OCI-LY3 (cell line): ENCODE measurements around the gene KPNB1.

Experiments
- H2AFZ ChIP-seq: fragments of 200-600, 300-600 bp; shearing (Covaris generic); 2 replicates; pipeline ENCODE4 v1.6.0; 2014; ENCODE audit warnings: antibody characterized with exemption, low read depth, low read length
- H3K27ac ChIP-seq: fragments of 200-600, 300-600 bp; sonication (generic); 2 replicates; pipeline ENCODE4 v1.5.1; 2014; ENCODE audit warnings: mild to moderate bottlenecking, low read length, moderate library complexity, mixed read lengths
- H3K27me3 ChIP-seq: fragments of 200-600, 300-600 bp; sonication (generic); 2 replicates; pipeline ENCODE4 v1.6.1; 2014; ENCODE audit warnings: low read depth, low read length, mixed read lengths
- H3K36me3 ChIP-seq: fragments of 200-600, 300-600 bp; sonication (generic); replicated peaks from 2 replicates; pipeline ENCODE3; 2014; ENCODE audit warnings: low read depth, low read length, mixed read lengths
- H3K4me1 ChIP-seq: fragments of 300-600, 200-600 bp; sonication (generic); 2 replicates; pipeline ENCODE4 v1.6.1; 2014; ENCODE audit warnings: low read length, mixed read lengths
- H3K4me2 ChIP-seq: fragments of 200-600, 300-600 bp; sonication (generic); 2 replicates; pipeline ENCODE4 v1.6.1; 2014; ENCODE audit warnings: low read length, mixed read lengths
- H3K4me3 ChIP-seq: fragments of 300-600, 200-600 bp; sonication (generic); 2 replicates; pipeline ENCODE4 v1.5.1; 2014; ENCODE audit warnings: antibody characterized with exemption, mild to moderate bottlenecking, low read length, moderate library complexity
- H3K79me2 ChIP-seq: fragments of 300-600, 200-600 bp; shearing (Covaris generic); 2 replicates; pipeline ENCODE4 v1.6.1; 2014; ENCODE audit warnings: mild to moderate bottlenecking, low read length, mixed read lengths
- H3K9ac ChIP-seq: fragments of 300-600, 200-600 bp; shearing (Covaris generic); 2 replicates; pipeline ENCODE4 v1.6.0; 2014; ENCODE audit warnings: mild to moderate bottlenecking, low read length, moderate library complexity
- H3K9me3 ChIP-seq: fragments of 200-600, 300-600 bp; shearing (Covaris generic); 2 replicates; pipeline ENCODE4 v1.6.1; 2014; ENCODE audit warnings: low read length, mixed read lengths; ENCODE audit not compliant: insufficient read depth
- H4K20me1 ChIP-seq: fragments of 200-600, 300-600 bp; sonication (generic); 2 replicates; pipeline ENCODE4 v1.6.1; 2016; ENCODE audit warnings: low read length, mixed read lengths; ENCODE audit not compliant: insufficient read depth
- CTCF ChIP-seq: fragments of 200-600, 300-600 bp; sonication (generic); IDR thresholded peaks from 2 replicates; pipeline ENCODE4 v1.5.1; 2014; ENCODE audit warnings: antibody characterized with exemption, low read length, low read depth
- EZH2phosphoT487 ChIP-seq: fragments of 200-600 bp; shearing (Covaris generic); IDR thresholded peaks from 2 replicates; pipeline ENCODE4 v1.6.1; 2018; ENCODE audit warnings: antibody characterized with exemption, mixed run types, low read depth

The KPNB1 gene

GRCh38 chr17:47649153-47649971 lies at the start of gene KPNB1:
KPNB1 (plus strand) TSS chr17:47649919; CDS start chr17:47650245, 326 bp downstream.
- Histone ChIP-seq H4K20me1 (no peaks in the 10 kb centered on the region; the same call in 1 of the 2 replicates), H3K27ac (peak within 1 kb of the TSS; percentile 87), H3K36me3 (peaks cover 30% of the 10 kb centered on the region), H3K4me1 (peaks cover 36% of the 10 kb centered on the region), H2AFZ (peak within 1 kb of the TSS; percentile 29; the same call in 1 of the 2 replicates), H3K4me3 (peak within 1 kb of the TSS; percentile 93), H3K9ac (peak within 1 kb of the TSS; percentile 97), H3K27me3 (no peaks in the 10 kb centered on the region), H3K4me2 (peak within 1 kb of the TSS; percentile 89), H3K79me2 (peaks cover 51% of the 10 kb centered on the region), H3K9me3 (no peaks in the 10 kb centered on the region)
- no peak for TF ChIP-seq CTCF
- no peak for TF ChIP-seq EZH2phosphoT487

- H3K9ac ChIP-seq: no peak overlapping the region
- no peak overlapping the region for H3K27ac ChIP-seq
- H3K4me2 ChIP-seq: no peak overlapping the region
- H3K4me1 ChIP-seq: no peaks in the 10 kb centered on the region
- H3K27me3 ChIP-seq: no peaks in the 10 kb centered on the region
- H4K20me1 ChIP-seq: no peaks in the 10 kb centered on the region
- H3K4me3 ChIP-seq: no peak overlapping the region
- no peak overlapping the region for H2AFZ ChIP-seq
- no peaks in the 10 kb centered on the region for H3K79me2 ChIP-seq
- TF ChIP-seq EZH2phosphoT487 (no peak), CTCF (no peak)
- H3K36me3 ChIP-seq: peaks cover 34% of the 10 kb centered on the region
- no peaks in the 10 kb centered on the region for H3K9me3 ChIP-seq
These were observed 45.7 kb upstream of the KPNB1 start for GRCh38 chr17:47603830-47604597.

- Histone ChIP-seq H4K20me1 (no peaks in the 10 kb centered on the region), H2AFZ (no peak overlapping the region), H3K27me3 (no peaks in the 10 kb centered on the region), H3K4me1 (no peaks in the 10 kb centered on the region), H3K4me3 (no peak overlapping the region), H3K4me2 (no peak overlapping the region), H3K9ac (no peak overlapping the region), H3K36me3 (peaks cover 37% of the 10 kb centered on the region), H3K9me3 (no peaks in the 10 kb centered on the region), H3K27ac (no peak overlapping the region), H3K79me2 (no peaks in the 10 kb centered on the region)
- no peak for TF ChIP-seq CTCF
- TF ChIP-seq EZH2phosphoT487: no peak
These were observed 45.2 kb upstream of the KPNB1 start for GRCh38 chr17:47604598-47604927.

GRCh38 chr17:47605011-47605410 lies 44.7 kb upstream of the KPNB1 start:
- no peak for TF ChIP-seq CTCF
- TF ChIP-seq EZH2phosphoT487: no peak
- H3K4me3 ChIP-seq: no peak overlapping the region
- H3K27ac ChIP-seq: no peak overlapping the region
- no peak overlapping the region for H2AFZ ChIP-seq
- no peaks in the 10 kb centered on the region for H4K20me1 ChIP-seq
- H3K4me1 ChIP-seq: no peaks in the 10 kb centered on the region
- H3K79me2 ChIP-seq: no peaks in the 10 kb centered on the region
- H3K27me3 ChIP-seq: no peaks in the 10 kb centered on the region
- H3K9ac ChIP-seq: no peak overlapping the region
- peaks cover 40% of the 10 kb centered on the region for H3K36me3 ChIP-seq
- H3K4me2 ChIP-seq: no peak overlapping the region
- H3K9me3 ChIP-seq: no peaks in the 10 kb centered on the region
